Measurements from ENCODE around the gene GRAMD2A. TPM values are rescaled to one million over a fixed set of nuclear protein-coding genes. Genes with fewer than 3 reads are reported as not detected.

GRAMD2A gene
- total and polyA plus RNA-seq, 11 donors = 0.03 to 0.45 TPM; not detected in 9

GRCh38 chr15:72237853-72238224 is 40.3 kb upstream of the GRAMD2A start:
- H3K4me3 ChIP-seq = peak overlapping the region in 1 of 12 donors; percentile 36
- WGBS, 4 donors = 88 to 100% (median 97%) methylated on average over 1 of the region's 1 CpG
- no peaks in the 10 kb centered on the region for H3K9me3 ChIP-seq
- no peak for ATAC-seq
- TF ChIP-seq CTCF (IDR thresholded peaks at IDR 0.05) (no peak), POLR2A (IDR thresholded peaks at IDR 0.05) (no peak)
- DNase-seq = no peak
- H3K4me1 ChIP-seq = peaks cover 0 to 26% (median under 1%) of the 10 kb centered on the region in 12 donors
- H3K27me3 ChIP-seq = no peaks in the 10 kb centered on the region
- peaks cover 0 to 49% (median 33%) of the 10 kb centered on the region in 9 donors for H3K36me3 ChIP-seq
- peak overlapping the region in 6 of 12 donors; percentile 12 to 74 (median 21) for H3K27ac ChIP-seq
- intact Hi-C loops (cut with DNase I) = loop anchor here in 1 of 10 donors (5.0 kb wide), 1 partner anchor 36 kb away; no protein-coding TSS in a partner anchor

GRCh38 chr15:72237029-72237852 is 39.7 kb upstream of the GRAMD2A start:
- Histone ChIP-seq H3K9me3 (no peaks in the 10 kb centered on the region), H3K4me1 (peaks cover 0 to 32% (median 6%) of the 10 kb centered on the region in 12 donors), H3K27me3 (no peaks in the 10 kb centered on the region), H3K27ac (peak overlapping the region in 7 of 12 donors; percentile 12 to 74 (median 22)), H3K36me3 (peaks cover 0 to 43% (median 27%) of the 10 kb centered on the region in 9 donors), H3K4me3 (peak overlapping the region in 1 of 12 donors; percentile 36)
- ATAC-seq (peak in 3 of 4 donors; percentile 80 to 93 (median 90)), DNase-seq (peak in 4 of 5 donors; percentile 44 to 82 (median 72))
- intact Hi-C loops (cut with DNase I) = loop anchor here in 1 of 10 donors (5.0 kb wide), 1 partner anchor 35 kb away; no protein-coding TSS in a partner anchor
- WGBS, 4 donors = 56 to 74% (median 64%) methylated on average over 3 of the region's 3 CpGs
- TF ChIP-seq CTCF (IDR thresholded peaks at IDR 0.05) (no peak), POLR2A (IDR thresholded peaks at IDR 0.05) (no peak)

- peaks cover 0 to 38% (median 11%) of the 10 kb centered on the region in 12 donors for H3K4me1 ChIP-seq
- DNase-seq (no peak), ATAC-seq (no peak)
- H3K36me3 ChIP-seq = peaks cover 0 to 35% (median 19%) of the 10 kb centered on the region in 9 donors
- WGBS, 4 donors = 86 to 94% (median 90%) methylated on average over 2 of the region's 2 CpGs
- H3K27me3 ChIP-seq = no peaks in the 10 kb centered on the region
- intact Hi-C loops (cut with DNase I) = loop anchor here in 1 of 10 donors (5.0 kb wide), 1 partner anchor 34 kb away; no protein-coding TSS in a partner anchor
- no peaks in the 10 kb centered on the region for H3K9me3 ChIP-seq
- peak overlapping the region in 1 of 12 donors; percentile 36 for H3K4me3 ChIP-seq
- peak overlapping the region in 2 of 12 donors; percentile 1 to 74 for H3K27ac ChIP-seq
- no peak for TF ChIP-seq POLR2A (IDR thresholded peaks at IDR 0.05)
- TF ChIP-seq CTCF (IDR thresholded peaks at IDR 0.05) = no peak
These were observed 38.9 kb upstream of the GRAMD2A start for GRCh38 chr15:72236381-72237003.

GRCh38 chr15:72235298-72235697 is 37.7 kb upstream of the GRAMD2A start:
- H3K4me1 ChIP-seq = peaks cover 0 to 38% (median 11%) of the 10 kb centered on the region in 12 donors
- H3K27ac ChIP-seq = no peak overlapping the region
- no peak overlapping the region for H3K4me3 ChIP-seq
- H3K9me3 ChIP-seq = no peaks in the 10 kb centered on the region
- intact Hi-C loops (cut with DNase I) = loop anchor here in 1 of 10 donors (5.0 kb wide), 1 partner anchor 33 kb away; no protein-coding TSS in a partner anchor
- H3K36me3 ChIP-seq = peaks cover 0 to 24% (median 7%) of the 10 kb centered on the region in 9 donors
- ATAC-seq (no peak), DNase-seq (no peak)
- no peak for TF ChIP-seq CTCF (IDR thresholded peaks at IDR 0.05)
- no peak for TF ChIP-seq POLR2A (IDR thresholded peaks at IDR 0.05)
- no peaks in the 10 kb centered on the region for H3K27me3 ChIP-seq
- WGBS, 4 donors = 89 to 100% (median 97%) methylated on average over 4 of the region's 4 CpGs
